ENCODE data around the gene OR11H6.
"Not testable (repeated sequence)": the region's sequence is repeated elsewhere in the genome, so short reads cannot be mapped to it uniquely, and the experiment has no call there.

OR11H6 gene

GRCh38 chr14:20223410-20223809, at the start of gene OR11H6:
Gene OR11H6 (plus strand): TSS chr14:20223710. CDS start chr14:20223710, 0 bp downstream.
- DNase-seq (ENCODE audit: low read depth in 2 of 2): no peak

- DNase-seq (ENCODE audit: low read depth in 2 of 2): not testable (repeated sequence)
These were observed 49.3 kb upstream of the OR11H6 start for GRCh38 chr14:20174205-20174604.

GRCh38 chr14:20176330-20176729, 47.2 kb upstream of the OR11H6 start:
- no peak for DNase-seq (ENCODE audit: low read depth in 2 of 2)

GRCh38 chr14:20177433-20177974, 46.0 kb upstream of the OR11H6 start:
- DNase-seq (ENCODE audit: low read depth in 2 of 2): no peak

GRCh38 chr14:20179218-20179617, 44.3 kb upstream of the OR11H6 start:
- no peak for DNase-seq (ENCODE audit: low read depth in 2 of 2)

GRCh38 chr14:20179880-20180279, 43.6 kb upstream of the OR11H6 start:
- DNase-seq (ENCODE audit: low read depth in 2 of 2): no peak

- DNase-seq (ENCODE audit: low read depth in 2 of 2): no peak
These were observed 43.0 kb upstream of the OR11H6 start for GRCh38 chr14:20180486-20180885.

GRCh38 chr14:20184181-20184580, 39.3 kb upstream of the OR11H6 start:
- DNase-seq (ENCODE audit: low read depth in 2 of 2): no peak

GRCh38 chr14:20190596-20190995, 32.9 kb upstream of the OR11H6 start, which contains the start of gene OR11G2:
Gene OR11G2 (plus strand): TSS chr14:20190896. CDS start chr14:20197438, 6,542 bp downstream.
- no peak for DNase-seq (ENCODE audit: low read depth in 2 of 2)

GRCh38 chr14:20191396-20191795, 32.1 kb upstream of the OR11H6 start:
- DNase-seq (ENCODE audit: low read depth in 2 of 2): no peak

- no peak for DNase-seq (ENCODE audit: low read depth in 2 of 2)
These were observed 29.4 kb upstream of the OR11H6 start for GRCh38 chr14:20194101-20194500.

- DNase-seq (ENCODE audit: low read depth in 2 of 2): not testable (repeated sequence)
These were observed 28.3 kb upstream of the OR11H6 start for GRCh38 chr14:20195170-20195569.

- no peak for DNase-seq (ENCODE audit: low read depth in 2 of 2)
These were observed 27.6 kb upstream of the OR11H6 start for GRCh38 chr14:20195911-20196310.

GRCh38 chr14:20197459-20197858, 26.1 kb upstream of the OR11H6 start:
- no peak for DNase-seq (ENCODE audit: low read depth in 2 of 2)

- no peak for DNase-seq (ENCODE audit: low read depth in 2 of 2)
These were observed 24.5 kb upstream of the OR11H6 start for GRCh38 chr14:20198991-20199390.

- DNase-seq (ENCODE audit: low read depth in 2 of 2): no peak
These were observed 18.8 kb upstream of the OR11H6 start for GRCh38 chr14:20204721-20205120.

- no peak for DNase-seq (ENCODE audit: low read depth in 2 of 2)
These were observed 13.9 kb upstream of the OR11H6 start for GRCh38 chr14:20209595-20209994.

GRCh38 chr14:20212406-20212805, 11.1 kb upstream of the OR11H6 start:
- not testable (repeated sequence) for DNase-seq (ENCODE audit: low read depth in 2 of 2)

- DNase-seq (ENCODE audit: low read depth in 2 of 2): no peak
These were observed 8.3 kb upstream of the OR11H6 start for GRCh38 chr14:20215196-20215595.

- no peak for DNase-seq (ENCODE audit: low read depth in 2 of 2)
These were observed 4.5 kb upstream of the OR11H6 start for GRCh38 chr14:20219033-20219432.

GRCh38 chr14:20228681-20229080, 5.2 kb downstream of the OR11H6 start, which contains the start of gene OR11H7:
Gene OR11H7 (plus strand): TSS chr14:20228981.
- no peak for DNase-seq (ENCODE audit: low read depth in 2 of 2)

GRCh38 chr14:20235415-20235814, 11.9 kb downstream of the OR11H6 start:
- not testable (repeated sequence) for DNase-seq (ENCODE audit: low read depth in 2 of 2)

GRCh38 chr14:20247646-20248246, 24.2 kb downstream of the OR11H6 start:
- DNase-seq (ENCODE audit: low read depth in 2 of 2): no peak
